GM18505 (cell line): ENCODE data around the gene SBF2.

Experiments used
- ATAC-seq: cut with Tn5 transposase; IDR thresholded peaks from one replicate; pipeline ENCODE4 v1.9.1; 2021; ENCODE audit not compliant: unreplicated experiment
- POLR2A ChIP-seq: IDR thresholded peaks from 4 replicates; pipeline ENCODE4 v1.6.1; 2011; ENCODE audit warnings: borderline replicate concordance; ENCODE audit not compliant: insufficient read depth, insufficient read length; ENCODE audit errors: extremely low read depth

SBF2 gene

DNA sequence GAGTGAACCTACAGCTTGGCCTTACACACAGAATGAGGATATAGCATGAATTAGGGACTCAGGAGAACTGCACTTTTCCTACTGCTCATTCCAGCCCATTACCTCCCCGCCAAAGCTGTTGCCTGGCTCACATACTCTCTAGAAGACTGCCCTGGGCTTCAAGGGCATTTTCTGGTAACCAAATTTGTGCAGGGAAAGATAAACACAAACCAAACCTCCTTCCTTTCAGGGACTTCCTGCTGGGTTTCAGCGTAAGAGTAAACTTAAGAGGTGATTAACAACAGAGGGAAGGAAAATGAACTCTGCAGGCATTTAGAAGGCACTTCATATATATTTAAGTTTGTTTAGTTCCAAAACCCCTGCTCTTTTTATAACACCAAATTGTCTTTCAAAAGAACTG, 435.2 kb downstream of the SBF2 start:
- ATAC-seq = no peak
- no peak for TF ChIP-seq POLR2A

DNA sequence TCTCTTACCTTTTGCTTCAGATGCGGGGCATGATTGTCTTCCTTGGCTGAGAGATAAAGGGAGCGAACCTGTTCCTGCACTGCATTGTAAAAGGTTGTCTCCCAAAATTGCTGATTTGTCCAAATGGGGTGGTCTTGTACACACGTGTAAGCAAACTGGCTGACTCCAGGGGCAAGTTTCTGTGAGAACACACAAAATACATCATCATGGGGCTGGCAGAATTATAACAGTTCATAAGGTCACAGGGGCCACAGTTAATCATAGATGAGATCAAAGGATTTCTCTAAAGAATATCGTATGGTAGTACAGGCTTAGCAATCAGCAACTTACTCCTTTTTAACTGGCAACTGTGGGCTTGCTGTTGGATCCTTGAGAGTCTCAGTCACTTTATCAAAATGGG, 435.8 kb downstream of the SBF2 start:
- no peak for ATAC-seq
- TF ChIP-seq POLR2A = no peak

DNA sequence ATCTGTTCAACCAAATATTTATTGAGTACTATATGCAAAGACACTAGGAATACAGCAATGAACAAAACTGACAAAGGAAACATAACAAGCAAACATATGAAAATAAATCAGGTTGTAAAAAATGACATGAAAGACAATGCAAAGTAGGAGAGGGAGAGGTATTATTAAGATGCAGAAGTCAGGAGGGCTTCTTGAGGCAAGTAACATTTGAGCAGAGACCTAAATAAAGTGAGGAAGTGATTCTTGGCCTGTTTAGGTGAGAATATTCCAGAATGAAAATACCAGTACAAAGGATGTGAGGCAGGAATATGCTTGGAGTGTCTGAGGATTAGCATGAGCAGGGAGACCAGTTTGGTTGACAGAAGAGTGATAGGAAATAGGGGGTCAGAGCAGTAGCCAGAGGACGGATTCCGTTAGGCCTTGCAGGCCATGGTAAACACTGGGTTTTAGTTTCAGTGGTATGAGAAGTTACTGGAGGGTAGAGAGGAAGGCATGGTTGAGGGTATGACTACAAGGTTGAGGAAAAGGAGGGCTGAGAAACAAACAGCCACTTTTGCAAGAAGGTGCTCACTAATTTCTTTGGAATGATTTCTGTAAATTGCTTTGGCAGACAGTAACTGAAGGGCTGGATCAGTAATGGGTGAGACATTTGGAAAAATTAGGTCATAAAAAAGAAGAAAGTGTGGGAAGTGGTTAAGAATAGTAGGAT, 438.3 kb downstream of the SBF2 start:
- no peak for TF ChIP-seq POLR2A
- no peak for ATAC-seq

DNA sequence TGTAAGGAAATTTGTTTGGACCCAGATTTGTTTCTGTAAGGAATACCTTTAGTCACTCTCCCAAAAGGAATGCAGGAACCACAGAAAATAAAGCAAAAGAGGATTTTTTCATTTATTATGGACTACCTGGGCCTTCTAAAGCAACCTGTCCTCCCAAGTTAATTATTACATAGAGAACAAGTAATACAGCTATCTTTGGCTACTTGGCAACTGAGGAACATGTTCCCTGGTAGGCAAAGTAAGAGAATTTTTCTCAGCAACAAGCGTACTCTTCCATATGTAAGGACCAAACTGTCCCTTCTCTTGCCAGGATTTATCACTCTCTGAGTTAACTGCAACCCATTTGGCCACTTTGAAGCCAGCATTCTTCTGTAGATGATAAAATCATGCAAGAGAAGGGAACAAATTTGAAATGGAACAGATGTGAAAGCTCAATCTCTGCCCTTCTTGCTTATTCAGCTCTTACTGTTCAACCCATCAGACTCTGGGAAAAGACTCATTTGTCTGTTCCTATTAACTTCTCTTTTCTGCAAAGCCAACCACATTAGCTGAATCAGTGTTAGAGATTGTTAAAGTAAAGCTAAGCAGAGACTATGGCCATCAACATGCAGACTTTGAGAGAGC, 440.0 kb downstream of the SBF2 start:
- no peak for TF ChIP-seq POLR2A
- no peak for ATAC-seq

DNA sequence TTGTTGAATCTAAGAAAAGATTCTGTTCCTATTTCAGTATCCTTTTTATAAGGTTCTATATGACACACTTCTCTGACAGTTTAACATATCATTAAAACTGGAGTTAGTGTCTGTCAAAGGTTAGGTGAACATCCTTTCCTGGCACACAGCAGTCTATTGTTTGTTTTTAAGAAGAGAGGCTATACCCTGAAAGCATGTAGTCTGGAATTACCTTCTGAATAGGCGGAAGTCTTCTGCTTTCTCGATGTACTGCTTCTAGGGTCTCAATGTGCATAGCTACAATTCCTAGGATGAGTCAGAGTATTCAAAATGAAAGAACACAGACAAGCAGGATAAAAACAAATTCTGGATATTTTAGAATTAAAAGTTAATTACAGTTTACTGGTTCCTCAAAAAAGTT, 441.6 kb downstream of the SBF2 start:
- ATAC-seq = no peak
- TF ChIP-seq POLR2A = no peak

DNA sequence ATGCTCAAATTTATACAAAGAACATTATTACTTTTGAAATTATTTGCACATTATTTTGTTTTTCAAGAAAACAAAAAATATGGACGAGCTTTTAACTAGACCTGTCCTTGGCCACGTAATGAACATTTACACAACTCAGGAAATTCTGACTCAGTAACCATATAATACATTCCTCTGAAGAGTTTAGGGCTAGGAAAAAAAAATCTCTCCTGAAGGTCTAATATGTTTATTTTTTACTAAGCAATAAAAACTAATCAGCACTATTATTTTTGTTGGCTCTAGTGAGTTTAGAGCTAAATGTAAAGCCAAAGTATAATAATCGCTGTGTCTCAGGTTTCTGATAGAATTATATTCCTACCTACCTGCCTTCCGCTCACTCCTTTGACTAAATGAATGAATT, 442.7 kb downstream of the SBF2 start:
- no peak for ATAC-seq

DNA sequence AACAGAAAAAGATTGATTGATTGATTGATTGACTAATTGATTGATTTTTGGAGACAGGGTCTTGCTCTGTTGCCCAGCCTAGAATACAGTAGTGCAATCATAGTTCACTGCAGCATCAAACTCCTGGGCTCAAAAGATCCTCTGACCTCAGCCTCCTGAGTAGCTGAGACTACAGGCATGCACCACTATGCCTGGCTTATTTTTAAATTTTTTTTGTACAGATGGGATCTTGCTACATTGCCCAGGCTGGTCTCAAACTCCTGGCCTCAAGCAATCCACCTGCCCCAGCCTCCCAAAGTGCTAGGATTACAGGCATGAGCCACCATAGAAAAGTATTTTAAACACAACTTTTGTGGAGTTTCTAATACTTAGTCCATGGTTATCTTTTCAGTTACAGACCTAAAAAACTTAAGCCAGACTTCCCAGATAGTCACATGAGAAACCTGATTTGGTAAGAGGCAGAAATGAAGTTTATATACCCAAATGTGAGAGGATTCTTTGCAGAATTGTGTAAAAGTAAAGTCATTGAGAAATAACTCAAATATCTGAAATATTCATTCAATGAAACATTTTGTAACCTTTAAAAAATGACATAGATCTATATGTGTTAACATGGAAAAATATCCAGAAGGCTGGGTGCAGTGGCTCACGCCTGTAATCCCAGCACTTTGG, 443.7 kb downstream of the SBF2 start:
- TF ChIP-seq POLR2A = no peak
- no peak for ATAC-seq

More for the DNA sequence above, 442.7 kb downstream of the SBF2 start:
- TF ChIP-seq POLR2A = no peak

DNA sequence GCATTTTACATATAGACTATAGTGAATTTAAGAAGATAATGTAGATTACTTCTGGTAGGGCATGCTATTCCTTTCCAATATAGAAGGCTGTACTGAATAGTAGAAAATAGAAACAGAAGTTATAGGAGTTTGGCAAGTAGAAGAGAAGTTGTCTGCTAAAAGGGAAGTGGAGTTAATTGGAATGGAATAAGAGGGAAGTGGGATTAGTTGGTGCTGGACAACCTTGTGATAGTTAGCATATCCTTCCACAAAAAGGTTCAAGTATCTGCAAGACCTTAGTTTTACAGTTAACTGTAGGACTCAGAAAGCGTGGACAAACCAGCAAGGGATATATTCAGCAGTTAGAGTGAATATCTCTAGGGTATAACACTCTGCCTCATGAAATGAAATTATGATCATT, 444.6 kb downstream of the SBF2 start:
- TF ChIP-seq POLR2A = no peak
- no peak for ATAC-seq

DNA sequence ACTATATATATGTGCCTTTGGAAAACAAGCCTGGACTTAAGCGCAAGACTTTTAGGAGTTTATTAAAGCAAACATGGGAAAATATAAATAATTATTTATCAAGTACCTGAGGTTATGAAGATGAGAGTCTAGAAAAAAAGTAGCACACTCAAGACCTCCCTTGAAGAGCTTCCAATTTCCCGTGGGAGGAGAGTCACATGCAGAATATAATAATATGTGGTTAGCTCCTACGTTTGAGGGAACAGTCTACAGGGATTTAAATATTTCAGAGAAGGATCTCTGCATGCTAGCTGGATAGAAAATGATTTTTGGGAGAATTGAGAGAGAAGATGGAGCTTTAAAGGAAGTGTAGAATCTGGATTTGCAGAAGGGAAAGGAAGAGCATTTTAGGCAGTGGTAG, 446.4 kb downstream of the SBF2 start:
- no peak for TF ChIP-seq POLR2A
- no peak for ATAC-seq

DNA sequence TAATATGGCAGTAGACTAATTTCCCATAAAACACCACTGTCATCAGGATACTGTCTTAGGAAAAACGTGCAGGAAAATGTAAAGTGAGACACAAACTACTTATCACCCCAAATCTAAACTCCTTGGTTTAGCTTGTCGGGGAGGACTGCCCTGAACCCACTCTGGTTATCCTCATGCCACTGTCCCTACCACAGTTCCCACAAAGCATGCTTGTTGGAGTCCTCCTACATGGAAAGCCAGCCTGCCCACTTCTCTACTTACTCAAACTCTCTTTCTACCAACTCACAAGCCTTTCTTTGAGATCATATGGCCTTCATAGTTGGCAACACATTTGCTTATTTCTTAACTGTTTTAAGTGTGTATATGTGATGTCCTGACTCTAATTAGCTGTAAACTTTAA, 451.1 kb downstream of the SBF2 start:
- no peak for TF ChIP-seq POLR2A
- ATAC-seq = no peak

DNA sequence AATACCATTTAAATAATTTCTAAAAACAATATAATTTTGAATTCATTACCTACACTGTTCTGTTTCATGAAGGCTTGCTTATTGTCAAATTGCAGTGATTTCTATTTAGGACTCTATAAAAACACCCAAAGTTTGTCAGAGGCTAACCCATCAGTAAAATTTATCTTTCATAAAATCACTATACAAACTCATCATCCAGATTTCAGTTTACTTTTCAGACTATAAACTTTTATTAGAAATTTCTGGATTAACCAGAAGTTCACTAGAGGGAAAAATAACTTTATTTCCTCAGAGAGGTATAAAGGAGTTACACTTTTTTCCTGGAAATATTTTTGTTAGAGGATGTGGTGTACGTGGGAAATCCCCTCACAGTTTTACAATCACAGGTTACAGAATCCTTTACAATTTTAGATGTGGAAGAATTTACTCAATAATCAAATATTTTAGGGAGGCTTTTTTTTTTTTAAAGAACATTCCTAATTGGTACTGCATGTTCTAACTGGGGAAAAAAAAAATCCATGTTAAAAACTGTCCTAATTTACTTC, 453.5 kb downstream of the SBF2 start:
- no peak for ATAC-seq
- no peak for TF ChIP-seq POLR2A

DNA sequence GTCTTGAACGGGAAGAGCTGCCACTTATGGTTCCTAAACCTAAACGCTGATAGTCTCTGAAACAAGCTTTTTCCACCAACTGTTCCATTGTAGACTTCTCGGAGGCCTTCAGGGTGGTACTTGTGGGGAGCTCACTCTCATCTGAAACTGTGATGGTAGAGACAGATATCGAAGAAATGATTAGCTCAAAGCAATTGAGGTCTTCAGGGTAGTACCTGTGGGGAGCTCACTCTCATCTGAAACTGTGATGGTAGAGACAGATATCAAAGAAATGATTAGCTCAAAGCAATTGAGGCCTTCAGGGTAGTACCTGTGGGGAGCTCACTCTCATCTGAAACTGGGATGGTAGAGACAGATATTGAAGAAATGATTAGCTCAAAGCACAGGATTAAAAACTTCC, 454.5 kb downstream of the SBF2 start:
- ATAC-seq = peak; percentile 10

DNA sequence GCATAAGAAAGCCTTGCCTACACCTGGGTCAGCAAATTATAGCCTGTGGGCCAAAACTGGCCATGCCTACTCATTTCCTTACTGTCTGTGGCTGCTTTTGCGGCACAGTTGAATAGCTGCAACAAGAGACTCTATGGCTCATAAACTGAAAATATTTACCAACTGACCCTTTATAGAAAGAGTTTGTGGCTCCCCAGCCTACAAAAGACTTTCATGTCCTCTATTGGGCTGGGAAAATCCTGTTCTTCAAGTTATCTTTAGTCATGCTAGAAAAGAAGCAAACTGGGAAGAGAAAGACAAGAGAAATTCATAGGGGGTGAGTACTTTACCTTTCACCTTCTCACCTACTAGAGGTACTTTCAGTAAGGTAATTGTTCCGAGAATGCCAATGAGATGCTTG, 455.1 kb downstream of the SBF2 start:
- TF ChIP-seq POLR2A = no peak
- peak; percentile 64 for ATAC-seq

More for the DNA sequence above, 454.5 kb downstream of the SBF2 start:
- no peak for TF ChIP-seq POLR2A

DNA sequence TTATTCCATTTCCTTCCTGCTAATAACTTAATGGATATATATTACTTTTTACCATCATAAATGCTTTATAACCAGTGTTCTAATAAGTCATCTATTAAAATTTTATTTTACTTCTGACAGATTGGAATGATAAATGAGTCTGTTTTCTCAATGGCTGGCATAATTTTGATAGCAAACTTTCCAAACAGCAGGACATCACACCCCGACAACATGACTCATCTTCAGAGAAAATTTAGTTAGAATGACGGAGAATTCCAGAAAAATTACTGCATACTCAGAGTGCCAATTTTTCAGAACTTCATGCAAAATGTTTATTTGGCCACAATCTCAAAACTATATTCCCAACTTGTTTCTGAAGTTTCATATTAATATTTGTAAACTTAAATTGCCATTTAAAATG, 455.8 kb downstream of the SBF2 start:
- no peak for ATAC-seq
- no peak for TF ChIP-seq POLR2A

DNA sequence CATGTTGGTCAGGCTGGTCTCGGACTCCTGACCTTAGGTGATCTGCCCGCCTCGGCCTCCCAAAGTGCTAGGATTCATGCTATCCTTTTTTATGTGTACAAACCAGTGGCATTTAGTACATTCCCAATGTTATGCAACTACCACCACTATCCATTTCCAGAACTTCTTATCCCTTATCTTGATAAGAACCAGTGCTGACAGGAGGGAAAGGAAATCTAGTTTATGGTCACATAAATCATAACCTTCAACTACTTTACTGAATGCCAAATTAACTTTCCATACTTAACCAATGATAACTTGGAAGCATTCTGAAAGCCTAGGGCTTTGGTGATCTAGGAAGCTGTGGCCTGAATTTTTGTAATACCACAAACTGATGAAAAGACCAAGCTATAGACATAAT, 459.7 kb downstream of the SBF2 start:
- no peak for TF ChIP-seq POLR2A
- ATAC-seq = no peak

DNA sequence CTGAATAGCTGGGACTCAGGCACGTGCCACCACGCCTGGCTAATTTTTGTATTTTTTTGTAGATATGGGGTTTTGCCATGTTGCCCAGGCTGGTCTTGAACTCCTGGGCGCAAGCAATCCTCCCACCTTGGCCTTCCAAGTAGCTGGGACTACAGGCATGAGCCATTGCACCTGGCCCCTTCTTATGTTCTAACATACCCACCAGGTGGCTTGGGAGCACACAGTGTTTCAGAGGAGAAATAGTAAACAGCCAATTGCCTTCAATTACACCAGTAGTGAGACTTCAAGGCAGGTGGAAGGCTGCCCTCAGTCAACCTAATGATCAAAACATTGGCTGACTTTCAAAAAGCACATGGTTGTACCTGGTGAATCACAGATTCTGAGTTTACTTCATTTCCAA, 462.9 kb downstream of the SBF2 start:
- TF ChIP-seq POLR2A = no peak

More for the DNA sequence above, 462.9 kb downstream of the SBF2 start:
- ATAC-seq = no peak
